IPS-15b (cell line): ENCODE data around the gene TTC21A.
"Not testable (repeated sequence)": the region's sequence is repeated elsewhere in the genome, so short reads cannot be mapped to it uniquely, and the experiment has no call there.

Experiments used
- H3K27me3 ChIP-seq: one replicate; pipeline ENCODE4 v1.6.1; 2013; ENCODE audit warnings: low read length; ENCODE audit not compliant: control insufficient read depth, insufficient read depth
- H3K36me3 ChIP-seq: one replicate; pipeline ENCODE4 v1.6.1; 2013; ENCODE audit warnings: low read length; ENCODE audit not compliant: control insufficient read depth, insufficient read depth
- H3K4me1 ChIP-seq: one replicate; pipeline ENCODE4 v1.6.1; 2013; ENCODE audit warnings: mild to moderate bottlenecking, low read length; ENCODE audit not compliant: control insufficient read depth, insufficient read depth
- H3K4me3 ChIP-seq: one replicate; pipeline ENCODE4 v1.5.1; 2013; ENCODE audit warnings: low read depth, low read length
- H3K9ac ChIP-seq: one replicate; pipeline ENCODE4 v1.6.1; 2013; ENCODE audit warnings: low read depth, mild to moderate bottlenecking, low read length
- H3K9me3 ChIP-seq: one replicate; pipeline ENCODE4 v1.6.1; 2013; ENCODE audit warnings: mild to moderate bottlenecking, low read length; ENCODE audit not compliant: control insufficient read depth, insufficient read depth

TTC21A gene, protein sequence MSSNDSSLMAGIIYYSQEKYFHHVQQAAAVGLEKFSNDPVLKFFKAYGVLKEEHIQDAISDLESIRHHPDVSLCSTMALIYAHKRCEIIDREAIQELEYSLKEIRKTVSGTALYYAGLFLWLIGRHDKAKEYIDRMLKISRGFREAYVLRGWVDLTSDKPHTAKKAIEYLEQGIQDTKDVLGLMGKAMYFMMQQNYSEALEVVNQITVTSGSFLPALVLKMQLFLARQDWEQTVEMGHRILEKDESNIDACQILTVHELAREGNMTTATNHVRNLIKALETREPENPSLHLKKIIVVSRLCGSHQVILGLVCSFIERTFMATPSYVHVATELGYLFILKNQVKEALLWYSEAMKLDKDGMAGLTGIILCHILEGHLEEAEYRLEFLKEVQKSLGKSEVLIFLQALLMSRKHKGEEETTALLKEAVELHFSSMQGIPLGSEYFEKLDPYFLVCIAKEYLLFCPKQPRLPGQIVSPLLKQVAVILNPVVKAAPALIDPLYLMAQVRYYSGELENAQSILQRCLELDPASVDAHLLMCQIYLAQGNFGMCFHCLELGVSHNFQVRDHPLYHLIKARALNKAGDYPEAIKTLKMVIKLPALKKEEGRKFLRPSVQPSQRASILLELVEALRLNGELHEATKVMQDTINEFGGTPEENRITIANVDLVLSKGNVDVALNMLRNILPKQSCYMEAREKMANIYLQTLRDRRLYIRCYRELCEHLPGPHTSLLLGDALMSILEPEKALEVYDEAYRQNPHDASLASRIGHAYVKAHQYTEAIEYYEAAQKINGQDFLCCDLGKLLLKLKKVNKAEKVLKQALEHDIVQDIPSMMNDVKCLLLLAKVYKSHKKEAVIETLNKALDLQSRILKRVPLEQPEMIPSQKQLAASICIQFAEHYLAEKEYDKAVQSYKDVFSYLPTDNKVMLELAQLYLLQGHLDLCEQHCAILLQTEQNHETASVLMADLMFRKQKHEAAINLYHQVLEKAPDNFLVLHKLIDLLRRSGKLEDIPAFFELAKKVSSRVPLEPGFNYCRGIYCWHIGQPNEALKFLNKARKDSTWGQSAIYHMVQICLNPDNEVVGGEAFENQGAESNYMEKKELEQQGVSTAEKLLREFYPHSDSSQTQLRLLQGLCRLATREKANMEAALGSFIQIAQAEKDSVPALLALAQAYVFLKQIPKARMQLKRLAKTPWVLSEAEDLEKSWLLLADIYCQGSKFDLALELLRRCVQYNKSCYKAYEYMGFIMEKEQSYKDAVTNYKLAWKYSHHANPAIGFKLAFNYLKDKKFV (N-terminal part only)

GRCh38 chr3:39107388-39108199 is at the start of gene TTC21A, which contains the start of gene GORASP1:
TSS of gene TTC21A (plus strand) at chr3:39107680. CDS start at chr3:39107838, 158 bp downstream.
TSS of gene GORASP1 (minus strand) at chr3:39107627. CDS start at chr3:39107541, 86 bp downstream.
- Histone ChIP-seq H3K4me1 (peaks cover 3% of the 10 kb centered on the region), H3K4me3 (peak within 1 kb of the TSS; percentile 91), H3K36me3 (no peaks in the 10 kb centered on the region)

GRCh38 chr3:39061228-39061627 is 46.3 kb upstream of the TTC21A start:
- not testable (repeated sequence) for H3K27me3 ChIP-seq, H3K4me1 ChIP-seq, H3K9ac ChIP-seq, H3K4me3 ChIP-seq, H3K9me3 ChIP-seq, H3K36me3 ChIP-seq

More at GRCh38 chr3:39107388-39108199, at the start of gene TTC21A, which contains the start of gene GORASP1:
- Histone ChIP-seq H3K27me3 (peaks cover 17% of the 10 kb centered on the region), H3K9ac (peak within 1 kb of the TSS; percentile 65), H3K9me3 (no peaks in the 10 kb centered on the region)

DNA sequence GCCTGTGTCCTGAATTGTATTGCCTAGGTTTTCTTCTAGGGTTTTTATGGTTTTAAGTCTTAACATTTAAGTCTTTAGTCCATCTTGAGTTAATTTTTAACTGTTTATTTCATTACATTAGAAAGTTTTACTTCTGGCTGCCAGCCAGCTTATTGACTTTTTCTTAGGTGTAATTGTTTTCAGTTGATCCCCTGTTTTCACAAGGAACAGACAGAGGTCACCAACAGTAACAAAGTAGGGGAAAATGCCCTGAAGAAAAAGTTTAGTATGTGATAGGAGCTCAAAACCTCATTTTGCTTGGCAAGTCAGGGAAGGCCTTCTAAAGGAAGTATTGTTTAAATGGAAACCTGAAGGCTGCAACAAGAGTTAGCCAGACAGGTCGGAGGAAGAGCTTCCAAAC is 45.3 kb upstream of the TTC21A start:
- no peaks in the 10 kb centered on the region for H3K9me3 ChIP-seq
- H3K27me3 ChIP-seq = no peaks in the 10 kb centered on the region
- no peak overlapping the region for H3K9ac ChIP-seq
- H3K4me3 ChIP-seq = no peak overlapping the region
- peaks cover 2% of the 10 kb centered on the region for H3K4me1 ChIP-seq
- H3K36me3 ChIP-seq = no peaks in the 10 kb centered on the region

DNA sequence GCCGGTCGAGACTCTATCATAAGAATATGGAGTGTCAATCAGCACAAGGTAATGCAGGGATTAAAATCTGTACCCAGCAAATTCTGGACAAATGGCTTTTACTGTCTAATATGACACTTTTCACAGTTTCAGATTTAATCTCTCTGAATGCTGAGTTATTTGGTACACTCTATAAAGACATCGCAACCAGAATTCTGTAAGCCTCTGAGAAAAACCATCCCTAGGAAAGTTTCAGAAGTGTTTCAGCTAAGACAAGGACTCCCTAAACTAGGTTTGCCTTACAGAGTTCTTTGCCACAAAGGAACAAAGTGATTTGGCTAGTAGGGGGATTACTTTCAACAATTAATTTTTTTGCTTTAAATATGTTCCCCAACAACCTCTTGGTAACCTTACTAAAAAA is 44.3 kb upstream of the TTC21A start:
- no peaks in the 10 kb centered on the region for H3K9me3 ChIP-seq
- H3K4me1 ChIP-seq = peaks cover 2% of the 10 kb centered on the region
- H3K27me3 ChIP-seq = no peaks in the 10 kb centered on the region
- no peak overlapping the region for H3K4me3 ChIP-seq
- H3K9ac ChIP-seq = no peak overlapping the region
- no peaks in the 10 kb centered on the region for H3K36me3 ChIP-seq

DNA sequence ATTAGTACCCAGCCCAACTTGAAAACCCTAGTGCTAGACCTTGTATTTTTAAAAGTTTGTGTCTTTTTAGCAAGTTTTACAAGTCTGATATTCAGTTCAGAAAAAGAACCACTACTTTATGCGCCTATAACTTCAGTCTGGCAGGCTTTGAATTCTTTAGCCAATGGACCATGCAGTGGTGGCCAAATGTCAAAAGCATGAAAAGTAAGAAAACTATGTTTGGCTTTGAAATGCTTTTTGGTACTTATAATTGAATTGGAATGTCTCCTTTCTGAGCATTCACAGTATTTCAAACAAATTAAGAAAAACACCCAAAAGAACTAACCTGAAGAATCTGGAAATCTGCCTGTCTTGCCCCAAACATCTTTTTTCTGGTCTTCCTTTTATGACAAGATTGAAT is 42.8 kb upstream of the TTC21A start:
- no peaks in the 10 kb centered on the region for H3K36me3 ChIP-seq
- H3K9me3 ChIP-seq = no peaks in the 10 kb centered on the region
- no peaks in the 10 kb centered on the region for H3K4me1 ChIP-seq
- H3K9ac ChIP-seq = no peak overlapping the region
- no peaks in the 10 kb centered on the region for H3K27me3 ChIP-seq
- no peak overlapping the region for H3K4me3 ChIP-seq

GRCh38 chr3:39065197-39065596 is 42.3 kb upstream of the TTC21A start:
- no peaks in the 10 kb centered on the region for H3K9me3 ChIP-seq
- no peak overlapping the region for H3K4me3 ChIP-seq
- H3K9ac ChIP-seq = no peak overlapping the region
- H3K36me3 ChIP-seq = no peaks in the 10 kb centered on the region
- H3K4me1 ChIP-seq = no peaks in the 10 kb centered on the region
- H3K27me3 ChIP-seq = no peaks in the 10 kb centered on the region

DNA sequence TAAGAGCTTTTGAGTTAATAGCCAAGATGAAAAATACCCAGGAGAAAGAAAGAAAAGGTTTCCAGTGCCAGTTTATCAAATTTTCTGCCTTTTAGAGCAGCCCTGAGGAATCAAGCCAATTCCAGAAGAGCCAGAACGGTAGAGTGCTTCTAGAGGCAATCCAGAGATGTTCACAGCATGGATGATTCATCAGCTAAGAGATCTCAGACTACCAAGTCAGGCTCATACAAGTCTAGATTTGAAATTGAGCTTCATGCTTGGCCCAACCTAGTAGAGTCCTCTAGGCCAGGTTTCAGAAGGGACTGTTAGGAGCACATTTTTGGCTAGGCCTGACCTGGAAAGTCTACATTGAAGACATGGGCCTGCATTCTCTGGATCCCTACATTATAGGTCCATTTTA is 40.2 kb upstream of the TTC21A start:
- Histone ChIP-seq H3K4me1 (no peaks in the 10 kb centered on the region), H3K4me3 (no peak overlapping the region), H3K9me3 (no peaks in the 10 kb centered on the region), H3K27me3 (no peaks in the 10 kb centered on the region), H3K36me3 (no peaks in the 10 kb centered on the region), H3K9ac (no peak overlapping the region)

GRCh38 chr3:39068556-39068955 is 38.9 kb upstream of the TTC21A start:
- Histone ChIP-seq H3K4me1 (no peaks in the 10 kb centered on the region), H3K4me3 (no peak overlapping the region), H3K9me3 (no peaks in the 10 kb centered on the region), H3K27me3 (no peaks in the 10 kb centered on the region), H3K36me3 (no peaks in the 10 kb centered on the region), H3K9ac (no peak overlapping the region)

- Histone ChIP-seq H3K27me3 (no peaks in the 10 kb centered on the region), H3K9ac (no peak overlapping the region), H3K9me3 (no peaks in the 10 kb centered on the region), H3K4me3 (no peak overlapping the region), H3K36me3 (no peaks in the 10 kb centered on the region), H3K4me1 (no peaks in the 10 kb centered on the region)
These were observed 31.6 kb upstream of the TTC21A start for GRCh38 chr3:39075910-39076309.

GRCh38 chr3:39079530-39079929 is 27.9 kb upstream of the TTC21A start:
- Histone ChIP-seq H3K9ac (no peak overlapping the region), H3K4me1 (no peaks in the 10 kb centered on the region), H3K27me3 (no peaks in the 10 kb centered on the region), H3K36me3 (no peaks in the 10 kb centered on the region), H3K4me3 (no peak overlapping the region), H3K9me3 (no peaks in the 10 kb centered on the region)

- Histone ChIP-seq H3K9me3 (no peaks in the 10 kb centered on the region), H3K4me1 (no peaks in the 10 kb centered on the region), H3K27me3 (no peaks in the 10 kb centered on the region), H3K4me3 (no peak overlapping the region), H3K36me3 (no peaks in the 10 kb centered on the region), H3K9ac (no peak overlapping the region)
These were observed 27.5 kb upstream of the TTC21A start for GRCh38 chr3:39080026-39080425.
